Activated T-cell treated with anti-CD3 and anti-CD28 coated beads for 24 hours (primary cell): ENCODE results near the gene SERP2.

Source experiments
- DNase-seq: peaks from one replicate; pipeline ENCODE4 v3.0.0-alpha.2; 2020; ENCODE audit warnings: low read depth

The SERP2 gene

GRCh38 chr13:44359983-44360375 is 13.6 kb upstream of the SERP2 start:
- no peak for DNase-seq

GRCh38 chr13:44362394-44363040 is 11.1 kb upstream of the SERP2 start:
- DNase-seq, result no peak

GRCh38 chr13:44363631-44364344 is 9.8 kb upstream of the SERP2 start:
- DNase-seq, result no peak

- DNase-seq, result no peak
Observed at GRCh38 chr13:44364345-44365000, 9.2 kb upstream of the SERP2 start.

GRCh38 chr13:44365008-44365407 is 8.6 kb upstream of the SERP2 start:
- DNase-seq, result no peak

GRCh38 chr13:44365899-44366298 is 7.7 kb upstream of the SERP2 start:
- DNase-seq, result no peak

- no peak for DNase-seq
Observed at GRCh38 chr13:44368062-44368591, 5.5 kb upstream of the SERP2 start.

- DNase-seq, result no peak
Observed at GRCh38 chr13:44368599-44369368, 4.8 kb upstream of the SERP2 start.

GRCh38 chr13:44371421-44371820 is 2.2 kb upstream of the SERP2 start:
- no peak for DNase-seq

- DNase-seq, result no peak
Observed at GRCh38 chr13:44373247-44373600, 400 bp upstream of the SERP2 start.

GRCh38 chr13:44374348-44374712 is 706 bp downstream of the SERP2 start:
- no peak for DNase-seq

GRCh38 chr13:44378277-44378676 is 4.7 kb downstream of the SERP2 start:
- DNase-seq, result no peak

- DNase-seq, result no peak
Observed at GRCh38 chr13:44379885-44380284, 6.3 kb downstream of the SERP2 start.

GRCh38 chr13:44380404-44381165 is 7.0 kb downstream of the SERP2 start:
- DNase-seq, result no peak

GRCh38 chr13:44382635-44383145 is 9.1 kb downstream of the SERP2 start:
- no peak for DNase-seq

- no peak for DNase-seq
Observed at GRCh38 chr13:44383945-44384344, 10.3 kb downstream of the SERP2 start.

- DNase-seq, result no peak
Observed at GRCh38 chr13:44384778-44385177, 11.2 kb downstream of the SERP2 start.

GRCh38 chr13:44385401-44385800 is 11.8 kb downstream of the SERP2 start:
- no peak for DNase-seq

- DNase-seq, result no peak
Observed at GRCh38 chr13:44385847-44386246, 12.2 kb downstream of the SERP2 start.

- no peak for DNase-seq
Observed at GRCh38 chr13:44386913-44387556, 13.4 kb downstream of the SERP2 start.
